Tongue (tissue), 2 donors: ENCODE results near the gene STEAP2. TPM values are rescaled to one million over a fixed set of nuclear protein-coding genes. Genes with fewer than 3 reads are reported as not detected.
"Not testable (repeated sequence)": the region's sequence is repeated elsewhere in the genome, so short reads cannot be mapped to it uniquely, and the experiment has no call there.

ENCODE experiments used
- DNase-seq: peaks from one replicate; pipeline ENCODE4 v3.0.0-alpha.2; 2015
- total RNA-seq: library from RNA; depleted of rRNA; stranded (reverse); fragments of >200 nt; gene quantifications from one replicate; pipeline ENCODE4 v1.2.3, GENCODE V29; 2014

Gene STEAP2
- total RNA-seq, 1 donor from 2014 or later, result 15.5 TPM

DNA sequence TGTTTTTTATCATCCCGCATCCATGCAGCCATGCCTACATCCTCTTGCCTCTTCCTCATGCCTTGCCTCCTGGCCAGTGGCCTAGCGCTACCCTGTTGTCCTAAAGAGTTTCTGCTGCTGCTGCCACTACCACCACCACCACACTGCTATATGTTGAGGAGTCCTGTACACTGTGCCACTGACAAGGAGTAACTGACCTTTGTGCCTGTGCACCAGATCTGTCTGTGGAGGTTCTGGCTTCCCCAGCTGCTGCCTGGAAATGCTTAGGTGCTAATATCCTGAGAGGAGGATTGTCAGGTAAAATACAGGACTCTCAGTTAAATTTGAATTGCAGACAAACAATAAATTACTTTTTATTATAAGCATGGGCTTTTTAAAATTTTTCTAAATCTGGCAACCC lies 26.5 kb downstream of the STEAP2 start:
- DNase-seq, result no peak

DNA sequence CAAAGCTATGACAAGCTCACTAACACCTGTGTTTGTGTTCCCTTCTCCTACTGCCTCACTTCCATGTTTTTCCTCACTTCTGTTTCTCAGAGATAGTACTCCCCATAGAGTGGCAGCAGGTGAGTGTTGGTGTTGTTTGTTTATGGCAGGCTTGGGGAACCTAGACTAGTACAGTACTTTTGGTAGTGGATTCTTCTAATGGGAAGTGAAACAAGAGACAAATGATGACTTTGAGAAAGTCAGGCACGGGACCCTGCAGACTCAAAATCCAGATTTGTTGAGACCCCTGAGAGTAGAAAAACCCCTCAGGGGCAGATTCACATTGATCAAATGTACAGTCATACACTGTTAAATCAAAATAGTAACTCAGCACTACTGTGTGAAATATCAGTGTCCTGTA lies 27.0 kb downstream of the STEAP2 start:
- DNase-seq, result no peak

DNA sequence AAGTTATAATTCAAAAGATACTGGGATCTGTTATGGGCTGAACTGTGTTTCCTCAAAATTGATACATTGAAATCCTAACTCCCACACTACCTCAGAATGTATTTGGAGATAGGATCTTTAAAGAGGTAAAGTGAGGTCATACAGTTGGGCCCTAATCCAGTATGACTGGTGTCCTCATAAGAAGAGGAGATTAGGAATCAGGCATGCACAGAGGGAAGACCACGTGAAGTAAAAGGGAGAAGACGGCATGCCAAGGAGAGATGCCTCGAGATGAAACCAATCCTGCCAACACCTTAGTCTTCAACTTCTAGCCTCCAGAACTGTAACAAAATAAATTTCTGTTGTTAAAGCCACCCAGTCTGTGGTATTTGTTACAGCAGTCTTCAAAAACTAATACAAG lies 27.5 kb downstream of the STEAP2 start:
- DNase-seq, result no peak

DNA sequence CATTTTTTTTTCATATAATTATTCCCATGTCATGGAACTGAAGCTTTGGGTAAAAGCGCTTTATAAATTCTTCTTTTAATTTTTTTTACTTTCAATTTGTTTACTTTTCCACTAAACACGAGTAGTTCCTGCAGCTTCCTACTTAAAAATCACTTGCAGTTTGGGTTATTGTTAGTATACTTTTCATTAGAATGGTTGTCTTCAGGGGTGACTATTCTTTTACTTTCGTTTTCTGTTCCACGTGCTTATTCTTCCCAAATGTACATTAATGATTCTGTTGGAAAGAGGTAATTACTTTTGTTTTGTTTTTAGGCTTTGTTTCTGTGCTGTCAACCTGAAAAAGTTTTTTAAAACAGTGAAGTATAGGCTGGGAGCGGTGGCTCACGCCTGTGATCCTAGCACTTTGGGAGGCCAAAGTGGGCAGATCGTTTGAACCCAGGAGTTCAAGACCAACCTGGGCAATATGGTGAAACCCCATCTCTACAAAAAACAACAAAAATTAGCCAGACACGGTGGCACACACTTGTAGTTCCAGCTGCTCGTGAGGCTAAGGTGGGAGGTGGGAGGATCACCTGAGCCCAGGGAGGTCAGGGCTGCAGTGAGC lies 28.2 kb downstream of the STEAP2 start:
- no peak for DNase-seq

DNA sequence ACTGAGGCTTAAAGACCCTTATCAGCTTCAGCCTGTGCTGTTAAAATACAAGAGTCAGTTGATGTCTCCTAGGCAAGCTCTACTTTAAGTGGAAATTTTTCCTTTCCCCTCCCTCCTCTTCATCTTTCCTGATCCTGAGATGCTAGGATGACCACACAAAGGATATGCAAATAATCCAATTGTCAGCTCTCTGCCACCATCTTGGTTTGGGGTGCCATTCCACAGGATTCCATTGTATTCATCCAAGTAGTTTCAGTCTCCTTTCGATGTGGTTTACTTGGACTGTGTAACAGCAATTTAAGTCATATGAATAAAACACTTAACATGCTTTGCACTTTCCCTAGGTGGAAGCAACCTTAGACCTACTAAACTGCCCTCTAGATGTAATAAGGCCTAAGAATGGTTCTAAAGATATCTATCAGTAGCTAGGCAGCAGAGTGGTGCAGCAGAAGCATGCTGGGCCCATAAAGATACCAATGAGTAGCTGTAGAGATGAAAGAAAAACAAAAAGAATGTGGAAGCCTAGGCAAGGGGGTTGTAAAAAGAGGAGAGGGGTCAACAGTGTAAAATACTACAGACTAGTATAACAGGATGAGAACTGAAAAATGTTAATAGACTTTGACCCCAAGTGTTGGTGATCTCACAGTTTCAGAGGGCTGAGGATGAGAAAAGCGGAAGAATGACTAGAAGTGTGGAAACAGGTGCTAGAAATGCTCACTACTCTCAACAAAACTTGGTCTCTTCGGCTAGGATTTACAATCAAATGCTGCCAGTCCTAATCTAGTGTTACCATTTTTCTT lies 31.0 kb downstream of the STEAP2 start:
- no peak for DNase-seq

DNA sequence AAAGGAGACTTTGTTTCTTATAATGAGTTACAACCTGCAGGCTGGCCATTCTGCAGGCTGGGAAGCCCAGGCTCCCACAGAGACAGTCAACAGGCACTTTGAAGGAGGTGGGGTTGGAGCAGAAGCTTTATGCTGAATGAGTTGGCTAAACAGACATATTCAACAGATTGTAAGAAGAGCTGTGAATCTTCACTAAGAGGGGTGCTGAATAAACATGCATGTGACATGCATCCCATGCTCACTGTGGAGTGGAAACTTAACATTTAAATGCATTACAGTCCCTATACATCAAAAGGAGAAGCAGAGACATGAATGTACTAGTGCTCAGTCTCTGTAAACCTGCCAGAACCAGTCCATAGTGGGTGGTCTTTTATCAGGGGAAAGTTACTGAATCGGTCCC lies 32.0 kb downstream of the STEAP2 start:
- DNase-seq, result no peak

DNA sequence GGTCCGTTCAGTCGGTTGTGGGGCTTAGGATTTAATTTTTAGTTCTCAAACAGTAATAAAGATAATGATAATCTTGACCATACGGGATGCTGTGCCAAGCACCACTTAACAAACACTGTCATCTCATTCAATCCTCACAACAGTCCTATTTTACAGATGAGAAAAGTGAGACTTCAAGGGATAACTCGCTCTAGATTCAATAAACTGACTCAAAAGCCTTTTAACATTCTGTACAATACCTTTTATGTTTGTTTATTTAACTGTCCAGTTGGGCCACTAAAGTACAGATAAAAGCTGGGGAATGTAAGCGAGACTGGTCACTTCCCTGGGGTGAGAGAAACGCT lies 33.0 kb downstream of the STEAP2 start:
- DNase-seq, result no peak

DNA sequence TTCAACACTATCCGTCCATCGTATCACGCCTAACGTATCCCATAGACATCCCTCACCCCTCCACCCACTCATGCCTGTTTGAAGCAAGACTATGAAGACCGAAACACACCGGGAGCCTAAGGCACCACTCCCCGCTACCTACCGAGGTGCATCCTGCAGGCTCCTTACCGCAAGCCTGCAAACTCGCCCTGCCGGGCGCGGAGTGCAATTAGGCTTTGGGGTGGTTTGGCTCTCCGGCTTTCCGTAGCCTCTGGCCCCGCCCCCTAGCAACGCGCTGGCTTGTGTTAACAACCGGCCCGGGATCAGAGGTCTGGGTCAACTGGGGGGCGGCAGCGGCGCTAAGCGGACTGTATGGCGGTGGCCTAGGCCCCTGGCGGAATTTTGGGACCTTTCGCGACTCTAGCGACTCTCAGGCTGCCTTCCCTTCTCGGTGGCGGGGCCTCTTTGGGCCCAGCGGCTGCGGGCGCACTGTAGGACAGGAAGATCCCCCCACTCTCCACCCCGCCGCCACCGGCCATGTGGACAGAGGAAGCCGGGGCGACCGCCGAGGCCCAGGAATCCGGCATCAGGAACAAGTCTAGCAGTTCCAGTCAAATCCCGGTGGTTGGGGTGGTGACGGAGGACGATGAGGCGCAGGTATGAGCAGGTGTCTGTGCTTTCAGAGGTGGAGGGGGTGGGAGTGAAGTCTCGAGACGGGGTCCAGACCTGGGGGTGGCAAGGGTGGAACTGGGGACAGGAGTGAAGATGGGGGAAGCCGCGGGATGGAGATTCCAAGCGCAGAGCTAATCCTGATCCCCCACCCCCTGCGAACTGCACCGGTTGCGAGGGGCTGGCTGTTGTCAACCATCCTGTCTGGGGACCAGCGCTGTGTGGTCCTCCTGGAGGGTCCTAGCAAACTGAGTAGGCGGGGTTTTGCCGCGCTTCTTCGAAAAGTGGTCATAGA lies 33.6 kb downstream of the STEAP2 start, which contains the start of gene CFAP69:
CFAP69 (plus strand) TSS at position 266 of the 943 bp plus-strand sequence; CDS start at position 517, 251 bp downstream.
- DNase-seq, result peak; percentile 95

DNA sequence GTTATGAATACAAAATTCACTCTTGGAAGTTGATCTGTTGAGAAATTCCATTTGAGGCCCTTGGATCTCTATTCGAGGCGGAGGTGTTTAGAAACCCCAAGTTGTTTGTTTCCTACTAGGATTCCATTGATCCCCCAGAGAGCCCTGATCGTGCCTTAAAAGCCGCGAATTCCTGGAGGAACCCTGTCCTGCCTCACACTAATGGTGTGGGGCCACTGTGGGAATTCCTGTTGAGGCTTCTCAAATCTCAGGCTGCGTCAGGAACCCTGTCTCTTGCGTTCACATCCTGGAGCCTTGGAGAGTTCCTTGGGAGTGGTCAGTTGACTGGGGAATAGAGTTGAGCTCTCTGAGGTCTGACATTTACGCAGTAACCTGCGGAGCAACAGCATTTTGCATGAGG lies 34.6 kb downstream of the STEAP2 start:
- DNase-seq, result no peak

DNA sequence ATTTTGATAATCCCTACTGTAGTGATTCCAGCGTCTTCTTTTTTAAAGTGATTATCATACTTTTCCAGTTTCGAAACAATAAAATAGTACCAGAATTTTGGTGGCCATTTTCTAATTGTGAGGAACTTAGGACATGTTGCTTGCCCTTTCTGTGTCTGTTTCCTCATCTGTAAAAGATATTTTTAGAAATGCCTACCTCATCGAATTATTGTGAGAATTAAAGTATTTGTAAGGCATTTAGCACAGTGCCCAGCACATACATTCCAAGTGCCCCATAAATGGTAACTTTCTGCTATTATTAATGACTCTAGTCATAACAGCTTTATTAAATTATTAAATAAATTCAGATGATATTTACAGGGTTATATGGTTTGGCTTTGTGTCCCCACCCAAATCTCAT lies 37.2 kb downstream of the STEAP2 start:
- DNase-seq, result no peak

DNA sequence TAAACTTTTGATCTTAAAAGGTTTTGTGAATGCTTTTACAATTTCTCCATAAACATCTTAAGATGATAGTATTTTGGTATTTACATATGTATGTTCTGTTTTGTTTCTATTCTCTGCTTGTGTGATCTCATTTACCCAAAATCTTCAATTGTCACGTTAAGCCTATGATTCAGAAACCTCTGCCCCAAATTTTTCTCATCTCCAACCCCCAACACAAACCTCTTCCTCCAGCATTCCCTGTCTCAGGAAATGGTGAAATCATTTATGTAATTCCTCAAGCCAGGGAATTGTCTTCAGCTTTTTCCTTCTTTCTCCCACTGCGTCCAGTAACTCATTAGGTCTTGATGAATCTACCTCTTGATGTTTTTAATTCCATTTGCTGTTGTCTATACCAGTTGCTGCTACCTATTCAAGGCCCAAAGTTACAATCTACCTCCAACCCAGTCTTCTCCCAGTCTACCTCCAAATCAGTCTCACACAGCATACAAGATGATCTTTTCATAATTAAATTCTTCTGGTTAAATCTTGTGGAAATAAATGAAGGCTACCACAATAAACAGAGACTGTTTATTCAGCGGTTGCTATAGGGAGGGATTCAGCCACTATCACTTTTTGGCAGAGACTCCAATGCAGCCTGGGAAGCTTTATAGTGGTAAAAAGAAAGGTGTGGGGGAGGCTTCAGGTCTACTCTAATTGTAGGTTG lies 39.2 kb downstream of the STEAP2 start:
- DNase-seq, result peak; percentile 10

DNA sequence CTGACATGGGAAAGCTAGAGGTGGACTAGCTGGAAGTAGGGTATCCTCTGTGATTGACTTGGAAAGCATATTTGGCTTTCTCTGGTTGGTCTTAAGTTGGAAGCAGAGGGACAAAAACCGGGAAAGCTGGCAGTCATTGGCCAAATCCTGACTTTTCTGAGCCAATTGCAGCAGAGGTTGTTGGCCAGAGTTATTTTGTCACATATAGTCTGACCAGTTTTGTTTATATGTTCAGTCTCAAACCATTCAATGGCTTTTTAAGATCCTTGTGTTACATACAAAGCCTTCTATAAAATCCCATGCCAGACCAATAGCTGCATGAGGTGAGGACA lies 39.7 kb downstream of the STEAP2 start:
- no peak for DNase-seq

DNA sequence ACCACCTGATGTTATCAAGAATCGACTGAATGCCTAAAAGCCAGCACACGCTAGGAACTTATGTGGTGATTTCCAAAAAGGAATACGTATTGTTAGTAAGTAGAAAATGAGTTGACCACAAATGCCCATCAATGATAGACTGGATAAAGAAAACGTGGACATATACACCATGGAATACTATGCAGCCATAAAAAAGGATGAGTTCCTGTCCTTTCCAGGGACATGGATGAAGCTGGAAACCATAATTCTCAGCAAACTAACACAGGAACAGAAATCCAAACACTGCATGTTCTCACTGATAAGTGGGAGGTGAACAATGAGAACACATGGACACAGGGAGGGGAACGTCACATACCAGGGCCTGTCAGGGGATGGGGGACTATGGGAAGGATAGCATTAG lies 44.5 kb downstream of the STEAP2 start:
- not testable (repeated sequence) for DNase-seq

DNA sequence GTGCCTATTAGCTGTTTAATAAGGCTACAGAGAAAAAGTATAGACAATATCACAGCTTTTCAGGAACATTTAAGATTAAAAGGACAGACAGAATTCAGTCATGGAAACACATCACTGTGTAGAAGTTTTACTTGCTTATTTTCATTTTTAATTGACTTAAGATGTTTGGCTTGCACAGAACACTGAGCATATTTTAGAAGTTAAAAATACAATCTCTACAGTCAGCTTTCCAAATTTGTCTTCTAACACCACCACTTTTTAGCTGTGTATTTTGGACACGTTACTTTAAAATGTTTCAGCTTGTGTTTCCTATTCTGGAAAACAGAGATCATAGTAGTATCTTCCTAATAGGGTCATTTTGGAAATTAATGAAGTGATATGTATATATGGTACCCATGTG lies 45.2 kb downstream of the STEAP2 start:
- DNase-seq, result peak; percentile 9

DNA sequence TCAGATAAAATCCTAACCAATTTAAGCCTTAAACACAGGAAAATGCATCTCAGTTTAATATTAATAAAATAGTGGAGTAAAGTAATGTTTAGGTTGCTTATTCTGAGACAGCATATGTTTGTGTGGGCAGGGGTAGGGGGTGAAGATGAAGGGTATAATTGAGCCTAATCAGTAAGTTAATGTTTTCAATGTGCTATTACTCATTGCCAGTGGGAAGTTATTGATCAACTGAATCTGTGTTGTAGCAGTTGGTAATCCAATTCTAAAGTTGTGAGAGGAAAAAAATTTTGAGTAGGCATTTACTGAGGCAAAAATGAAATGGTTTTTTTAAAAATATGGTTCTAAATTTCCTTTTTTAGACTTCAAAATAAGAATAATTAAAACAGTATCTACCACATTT lies 49.9 kb downstream of the STEAP2 start:
- DNase-seq, result no peak

DNA sequence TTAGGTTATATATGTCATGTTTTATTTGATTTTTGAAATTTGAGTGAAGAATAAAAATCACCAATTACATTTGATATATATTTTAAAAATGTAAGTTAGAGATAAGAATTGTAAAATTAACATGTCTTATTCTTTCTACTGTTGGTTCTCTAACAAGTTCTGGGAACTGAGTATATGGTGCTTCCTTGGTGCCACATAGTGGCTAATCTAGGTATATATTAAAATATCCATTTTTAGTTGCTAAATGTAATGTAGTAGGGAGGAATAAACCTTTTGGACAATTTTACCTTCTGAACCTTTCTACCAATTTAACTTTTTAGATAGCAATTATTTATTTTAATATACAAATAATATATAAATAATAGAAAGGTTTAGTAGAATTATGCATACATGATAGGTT lies 50.9 kb downstream of the STEAP2 start:
- peak; percentile 48 for DNase-seq

DNA sequence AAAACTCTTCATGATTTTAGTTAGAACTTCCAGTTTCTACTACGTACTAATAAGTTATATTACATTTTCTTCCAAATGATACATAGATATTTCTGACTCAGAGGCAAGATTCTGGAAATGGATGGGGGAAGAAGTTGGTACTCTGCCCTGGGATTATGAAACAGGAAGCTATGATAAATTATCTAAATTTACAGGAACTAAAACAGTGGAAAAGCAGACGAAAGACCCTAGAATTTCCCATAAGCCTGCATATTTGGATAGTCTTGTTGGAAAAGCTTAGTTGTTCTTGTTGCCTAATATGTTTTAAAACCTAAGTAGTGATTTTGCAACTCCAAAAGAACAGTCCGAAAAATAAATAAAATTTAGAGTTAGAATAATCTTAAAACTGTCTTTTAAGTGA lies 55.3 kb downstream of the STEAP2 start:
- no peak for DNase-seq

DNA sequence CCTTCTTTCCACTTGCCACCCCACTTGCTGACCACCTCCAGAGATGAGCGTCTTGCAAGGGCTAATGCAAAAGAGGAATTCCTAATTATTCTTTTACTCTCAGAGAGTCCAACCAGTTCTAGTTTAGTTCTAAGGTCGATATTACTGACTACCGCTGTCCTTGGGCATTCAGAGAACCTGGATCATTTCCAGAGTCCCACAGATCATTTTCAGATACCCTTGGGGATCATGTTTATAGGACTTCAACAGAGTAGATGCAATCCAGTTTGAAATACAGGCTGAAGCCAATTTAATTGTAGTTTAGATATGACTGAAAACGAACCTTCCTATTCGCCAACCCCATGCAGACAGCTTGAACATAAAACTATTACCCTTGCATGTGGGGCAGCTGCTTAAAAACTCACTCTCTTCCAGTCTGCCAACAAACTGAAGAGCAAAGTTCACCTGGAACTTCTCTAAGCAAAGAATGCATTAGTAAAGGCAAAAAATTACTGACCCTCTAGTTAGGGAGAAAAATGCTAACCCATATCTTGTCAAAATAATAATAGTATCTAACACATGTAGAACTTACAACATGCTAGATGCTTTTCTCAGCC lies 55.8 kb downstream of the STEAP2 start:
- no peak for DNase-seq

DNA sequence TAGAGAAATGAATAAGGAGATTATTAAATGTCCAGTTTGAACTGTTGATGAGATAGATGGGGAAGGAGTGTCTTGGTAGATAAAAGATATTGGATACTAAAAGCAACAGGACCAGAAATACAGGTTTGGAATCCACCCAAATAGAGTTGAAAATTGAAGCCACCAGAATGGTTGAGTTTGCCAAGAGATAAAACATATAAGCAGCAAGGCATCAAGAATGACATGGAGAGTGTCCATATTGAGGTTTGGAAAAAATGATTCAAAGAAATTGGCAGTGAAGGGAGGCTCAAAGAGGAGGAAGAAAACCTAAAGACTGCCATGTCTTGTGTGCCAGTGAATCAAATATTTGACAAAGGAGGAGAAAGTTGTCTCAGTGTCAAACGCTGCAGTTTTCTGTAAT lies 57.6 kb downstream of the STEAP2 start:
- DNase-seq, result no peak

DNA sequence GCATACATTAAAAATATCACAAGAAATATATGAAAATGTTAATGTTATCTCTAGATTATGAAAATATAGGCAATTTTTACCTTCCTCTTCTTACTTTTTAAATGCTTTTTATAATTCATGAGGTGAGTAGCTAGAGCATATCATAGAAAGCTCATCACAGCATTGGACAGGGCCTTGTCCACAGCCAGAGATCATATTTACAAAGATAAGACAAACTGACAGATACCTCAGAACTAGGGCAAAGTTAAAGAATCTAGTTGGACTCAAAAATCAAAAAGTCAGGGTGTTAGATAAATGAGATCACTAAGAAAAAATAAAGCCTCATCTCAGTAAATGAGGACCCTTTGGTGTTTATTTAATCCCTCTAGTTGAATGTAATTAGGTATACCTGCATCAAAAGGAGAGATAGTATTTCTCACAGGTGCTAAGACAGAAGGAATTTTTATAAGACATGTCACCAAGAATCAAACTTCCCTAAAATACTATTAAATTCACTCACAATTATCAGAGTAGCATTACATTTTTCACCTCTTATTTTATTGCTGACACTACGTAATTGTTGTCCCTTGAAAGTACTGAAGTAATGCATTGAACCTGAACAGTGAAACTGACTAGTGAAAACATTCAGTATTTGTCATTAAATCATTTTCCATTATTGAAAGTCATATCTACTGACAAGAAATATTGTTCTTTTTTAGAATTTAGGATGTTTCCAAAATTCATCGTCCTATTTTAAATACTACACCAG lies 59.1 kb downstream of the STEAP2 start:
- no peak for DNase-seq

DNA sequence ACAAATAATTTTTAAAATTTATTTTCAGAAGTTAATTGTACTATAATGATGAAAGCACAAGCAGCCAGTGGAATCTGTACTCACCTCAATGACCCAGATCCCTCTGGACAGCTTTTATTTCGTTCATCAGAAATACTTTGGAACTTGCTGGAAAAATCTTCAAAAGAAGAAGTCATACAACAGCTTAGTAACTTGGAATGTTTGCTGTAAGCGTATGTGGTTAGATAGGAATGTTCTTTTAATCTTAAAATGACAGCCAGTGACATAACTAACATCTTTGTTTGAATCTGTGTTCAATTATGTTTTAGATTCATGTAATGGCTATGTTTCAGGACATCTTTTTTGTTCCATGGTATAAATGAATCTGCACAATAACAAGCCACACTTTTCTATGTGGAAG lies 60.2 kb downstream of the STEAP2 start:
- no peak for DNase-seq
